ENCODE results near the gene TSC1. TPM values are rescaled to one million over a fixed set of nuclear protein-coding genes. Genes with fewer than 3 reads are reported as not detected.

TSC1 gene
- total and polyA plus RNA-seq, 2 experiments from 2014 or later, result 19.5 to 47.8 TPM

- no peaks in the 10 kb centered on the region for H3K79me2 ChIP-seq
- H2AFZ ChIP-seq, result no peak overlapping the region
- H3K27ac ChIP-seq, result no peak overlapping the region
- no peaks in the 10 kb centered on the region for H3K4me1 ChIP-seq (ENCODE audit: insufficient read depth)
- WGBS (ENCODE audit: low lambda C conversion rate, missing lambda C conversion rate), result 90% methylated on average over 18 of the region's 18 CpGs
- no peak for DNase-seq (ENCODE audit: low spot score)
- no peaks in the 10 kb centered on the region for H3K9me3 ChIP-seq (ENCODE audit: low read depth)
- no peak overlapping the region for H3K4me2 ChIP-seq
- H3K4me3 ChIP-seq, result no peak overlapping the region
- TF ChIP-seq CTCF (IDR thresholded peaks at IDR 0.05; ENCODE audit: poor library complexity) (no peak), EZH2phosphoT487 (IDR thresholded peaks at IDR 0.05; ENCODE audit: low read depth, severe bottlenecking, unreplicated experiment) (no peak), EZH2 (IDR thresholded peaks at IDR 0.05; ENCODE audit: borderline replicate concordance) (no peak)
- no peaks in the 10 kb centered on the region for H4K20me1 ChIP-seq (ENCODE audit: insufficient read depth, poor library complexity, severe bottlenecking)
- H3K36me3 ChIP-seq (replicated peaks; ENCODE audit: insufficient read depth, low read depth), result no peaks in the 10 kb centered on the region
- no peaks in the 10 kb centered on the region for H3K9me2 ChIP-seq (replicated peaks; ENCODE audit: insufficient read depth)
- H3K27me3 ChIP-seq, result no peaks in the 10 kb centered on the region
Measured at GRCh38 chr9:132887181-132888120, 57.0 kb downstream of the TSC1 start.

- Histone ChIP-seq H3K9me2 (replicated peaks; ENCODE audit: insufficient read depth) (no peaks in the 10 kb centered on the region), H3K27me3 (no peaks in the 10 kb centered on the region), H3K9me3 (ENCODE audit: low read depth) (no peaks in the 10 kb centered on the region), H3K79me2 (no peaks in the 10 kb centered on the region), H3K4me2 (no peak overlapping the region), H2AFZ (no peak overlapping the region), H3K4me1 (ENCODE audit: insufficient read depth) (no peaks in the 10 kb centered on the region), H3K36me3 (replicated peaks; ENCODE audit: insufficient read depth, low read depth) (no peaks in the 10 kb centered on the region), H3K4me3 (no peak overlapping the region), H4K20me1 (ENCODE audit: insufficient read depth, poor library complexity, severe bottlenecking) (no peaks in the 10 kb centered on the region), H3K27ac (no peak overlapping the region)
- TF ChIP-seq EZH2 (IDR thresholded peaks at IDR 0.05; ENCODE audit: borderline replicate concordance) (no peak), EZH2phosphoT487 (IDR thresholded peaks at IDR 0.05; ENCODE audit: low read depth, severe bottlenecking, unreplicated experiment) (no peak), CTCF (IDR thresholded peaks at IDR 0.05; ENCODE audit: poor library complexity) (no peak)
- 84% methylated on average over 6 of the region's 6 CpGs for WGBS (ENCODE audit: low lambda C conversion rate, missing lambda C conversion rate)
- no peak for DNase-seq (ENCODE audit: low spot score)
Measured at GRCh38 chr9:132886334-132886725, 58.1 kb downstream of the TSC1 start.

- no peaks in the 10 kb centered on the region for H3K9me3 ChIP-seq (ENCODE audit: low read depth)
- no peak overlapping the region for H3K4me3 ChIP-seq
- WGBS (ENCODE audit: low lambda C conversion rate, missing lambda C conversion rate), result 66% methylated on average over 9 of the region's 9 CpGs
- no peaks in the 10 kb centered on the region for H3K9me2 ChIP-seq (replicated peaks; ENCODE audit: insufficient read depth)
- H3K79me2 ChIP-seq, result no peaks in the 10 kb centered on the region
- H3K27ac ChIP-seq, result no peak overlapping the region
- peak; percentile 43 for DNase-seq (ENCODE audit: low spot score)
- no peak overlapping the region for H2AFZ ChIP-seq
- H4K20me1 ChIP-seq (ENCODE audit: insufficient read depth, poor library complexity, severe bottlenecking), result no peaks in the 10 kb centered on the region
- TF ChIP-seq EZH2phosphoT487 (IDR thresholded peaks at IDR 0.05; ENCODE audit: low read depth, severe bottlenecking, unreplicated experiment), result no peak
- no peak for TF ChIP-seq CTCF (IDR thresholded peaks at IDR 0.05; ENCODE audit: poor library complexity)
- no peak for TF ChIP-seq EZH2 (IDR thresholded peaks at IDR 0.05; ENCODE audit: borderline replicate concordance)
- H3K4me1 ChIP-seq (ENCODE audit: insufficient read depth), result no peaks in the 10 kb centered on the region
- no peaks in the 10 kb centered on the region for H3K36me3 ChIP-seq (replicated peaks; ENCODE audit: insufficient read depth, low read depth)
- no peak overlapping the region for H3K4me2 ChIP-seq
- no peaks in the 10 kb centered on the region for H3K27me3 ChIP-seq
Measured at GRCh38 chr9:132885720-132886333, 58.6 kb downstream of the TSC1 start.
